ENCODE data around the gene FILIP1L. TPM values are rescaled to one million over a fixed set of nuclear protein-coding genes. Genes with fewer than 3 reads are reported as not detected.

Gene FILIP1L
- total and polyA plus RNA-seq, 2 donors from 2014 or later, result 5.5 to 25.5 TPM

- no peaks in the 10 kb centered on the region for H3K9me3 ChIP-seq (ENCODE audit: control insufficient read depth in 2 of 3, insufficient read depth in 1 of 3, low read length in 3 of 3)
- H3K27me3 ChIP-seq (ENCODE audit: control insufficient read depth, insufficient read depth, low read length), result no peaks in the 10 kb centered on the region
- H3K36me3 ChIP-seq (ENCODE audit: control insufficient read depth in 2 of 3, insufficient read depth in 3 of 3, low read length in 3 of 3), result no peaks in the 10 kb centered on the region
- no peaks in the 10 kb centered on the region for H3K4me1 ChIP-seq (ENCODE audit: control insufficient read depth in 2 of 3, insufficient read depth in 2 of 3, low read depth in 1 of 3, low read length in 3 of 3)
- no peak overlapping the region for H3K4me3 ChIP-seq (ENCODE audit: low read length in 3 of 3)
- DNase-seq, result no peak
- no peak for TF ChIP-seq CTCF (IDR thresholded peaks at IDR 0.05; ENCODE audit: borderline replicate concordance, extremely low read depth, insufficient read depth)
- H3K27ac ChIP-seq (ENCODE audit: low read depth in 2 of 2, low read length in 2 of 2), result no peak overlapping the region
- no peak for FAIRE-seq
- H3K9ac ChIP-seq (ENCODE audit: low read length in 3 of 3), result no peak overlapping the region
- intact Hi-C loops (cut with DNase I), result no loop called here
Observed at GRCh38 chr3:99984139-99984538, 130.2 kb downstream of the FILIP1L start.

GRCh38 chr3:99982650-99983049 lies 131.7 kb downstream of the FILIP1L start:
- no peaks in the 10 kb centered on the region for H3K9me3 ChIP-seq (ENCODE audit: control insufficient read depth in 2 of 3, insufficient read depth in 1 of 3, low read length in 3 of 3)
- no peaks in the 10 kb centered on the region for H3K27me3 ChIP-seq (ENCODE audit: control insufficient read depth, insufficient read depth, low read length)
- FAIRE-seq (no peak), DNase-seq (peak in 1 of 5 donors; percentile 25)
- H3K4me3 ChIP-seq (ENCODE audit: low read length in 3 of 3), result no peak overlapping the region
- no peak overlapping the region for H3K9ac ChIP-seq (ENCODE audit: low read length in 3 of 3)
- H3K4me1 ChIP-seq (ENCODE audit: control insufficient read depth in 2 of 3, insufficient read depth in 2 of 3, low read depth in 1 of 3, low read length in 3 of 3), result no peaks in the 10 kb centered on the region
- intact Hi-C loops (cut with DNase I), result no loop called here
- H3K36me3 ChIP-seq (ENCODE audit: control insufficient read depth in 2 of 3, insufficient read depth in 3 of 3, low read length in 3 of 3), result no peaks in the 10 kb centered on the region
- TF ChIP-seq CTCF (IDR thresholded peaks at IDR 0.05; ENCODE audit: borderline replicate concordance, extremely low read depth, insufficient read depth), result no peak
- no peak overlapping the region for H3K27ac ChIP-seq (ENCODE audit: low read depth in 2 of 2, low read length in 2 of 2)

- Histone ChIP-seq H3K36me3 (ENCODE audit: control insufficient read depth in 2 of 3, insufficient read depth in 3 of 3, low read length in 3 of 3) (no peaks in the 10 kb centered on the region), H3K4me1 (ENCODE audit: control insufficient read depth in 2 of 3, insufficient read depth in 2 of 3, low read depth in 1 of 3, low read length in 3 of 3) (no peaks in the 10 kb centered on the region), H3K4me3 (ENCODE audit: low read length in 3 of 3) (no peak overlapping the region), H3K27ac (ENCODE audit: low read depth in 2 of 2, low read length in 2 of 2) (no peak overlapping the region), H3K27me3 (ENCODE audit: control insufficient read depth, insufficient read depth, low read length) (no peaks in the 10 kb centered on the region), H3K9me3 (ENCODE audit: control insufficient read depth in 2 of 3, insufficient read depth in 1 of 3, low read length in 3 of 3) (no peaks in the 10 kb centered on the region), H3K9ac (ENCODE audit: low read length in 3 of 3) (no peak overlapping the region)
- intact Hi-C loops (cut with DNase I), result no loop called here
- DNase-seq (no peak), FAIRE-seq (no peak)
- TF ChIP-seq CTCF (IDR thresholded peaks at IDR 0.05; ENCODE audit: borderline replicate concordance, extremely low read depth, insufficient read depth), result no peak
Observed at GRCh38 chr3:99981138-99981537, 133.2 kb downstream of the FILIP1L start.

- no peak overlapping the region for H3K9ac ChIP-seq (ENCODE audit: low read length in 3 of 3)
- no peaks in the 10 kb centered on the region for H3K9me3 ChIP-seq (ENCODE audit: control insufficient read depth in 2 of 3, insufficient read depth in 1 of 3, low read length in 3 of 3)
- H3K4me1 ChIP-seq (ENCODE audit: control insufficient read depth in 2 of 3, insufficient read depth in 2 of 3, low read depth in 1 of 3, low read length in 3 of 3), result no peaks in the 10 kb centered on the region
- TF ChIP-seq CTCF (IDR thresholded peaks at IDR 0.05; ENCODE audit: borderline replicate concordance, extremely low read depth, insufficient read depth), result no peak
- no peaks in the 10 kb centered on the region for H3K36me3 ChIP-seq (ENCODE audit: control insufficient read depth in 2 of 3, insufficient read depth in 3 of 3, low read length in 3 of 3)
- H3K27ac ChIP-seq (ENCODE audit: low read depth in 2 of 2, low read length in 2 of 2), result no peak overlapping the region
- DNase-seq (no peak), FAIRE-seq (no peak)
- no peaks in the 10 kb centered on the region for H3K27me3 ChIP-seq (ENCODE audit: control insufficient read depth, insufficient read depth, low read length)
- H3K4me3 ChIP-seq (ENCODE audit: low read length in 3 of 3), result no peak overlapping the region
- intact Hi-C loops (cut with DNase I), result no loop called here
Observed at GRCh38 chr3:99980606-99981005, 133.7 kb downstream of the FILIP1L start.
